Peyer's patch (tissue), 4 donors: ENCODE results near the gene FREM3. TPM values are rescaled to one million over a fixed set of nuclear protein-coding genes. Genes with fewer than 3 reads are reported as not detected.
A peak's percentile ranks its signal among the peaks of the same experiment; 100 is the strongest.
"Not testable (repeated sequence)": the region's sequence is repeated elsewhere in the genome, so short reads cannot be mapped to it uniquely, and the experiment has no call there.

Source experiments
- DNase-seq, 3 donors: peaks; one replicate each; pipeline ENCODE4 v3.0.0-alpha.2; 2017 to 2019
- H3K27ac ChIP-seq, 4 donors: fragments of 200-600 bp; sonication (generic); one replicate each; pipeline ENCODE4 v1.5.1; 2016 to 2019
- H3K27me3 ChIP-seq, 2 donors: fragments of 200-600 bp; sonication (generic); one replicate each; pipeline ENCODE4 v1.5.1; 2019
- H3K36me3 ChIP-seq, 3 donors: fragments of 200-600 bp; sonication (generic); one replicate each; pipeline ENCODE4 v1.5.1; 2016 to 2019
- H3K4me1 ChIP-seq, 4 donors: fragments of 200-600 bp; sonication (generic); one replicate each; pipeline ENCODE4 v1.5.1; 2016 to 2019
- H3K4me3 ChIP-seq, 4 donors: fragments of 200-600 bp; sonication (generic); 1 replicate in 3 of 4; 2 replicates in 1 of 4; pipeline ENCODE4 v1.5.1; 2016 to 2019; ENCODE audit warnings: mild to moderate bottlenecking in 1 of 4
- H3K9me3 ChIP-seq, 4 donors: fragments of 200-600 bp; sonication (generic); one replicate each; pipeline ENCODE4 v1.5.1; 2016 to 2019; ENCODE audit warnings: mild to moderate bottlenecking in 1 of 4
- CTCF ChIP-seq, 6 experiments: fragments of 450-650 bp in 4 of 6; fragments of 200-600 bp in 2 of 6; sonication (generic) in 1 of 6; IDR thresholded peaks; one replicate each; pipeline ENCODE4 v1.5.1; 2017 to 2019; ENCODE audit warnings: antibody characterized with exemption in 6 of 6, mild to moderate bottlenecking in 3 of 6, moderate library complexity in 1 of 6
- POLR2A ChIP-seq, 2 donors: fragments of 450-650 bp; IDR thresholded peaks; one replicate each; pipeline ENCODE4 v1.5.1; 2017; ENCODE audit warnings: antibody characterized with exemption in 2 of 2, mild to moderate bottlenecking in 2 of 2, moderate library complexity in 2 of 2
- total RNA-seq, 4 donors: library from RNA; depleted of rRNA; stranded (reverse); fragments of >200 nt; gene quantifications; one replicate each; pipeline ENCODE4 v1.1.0, GENCODE V29; 2016

The FREM3 gene
- total RNA-seq, result under 1 TPM in 1 of 4 donors, not detected in 3; 0.83 TPM

- no peaks in the 10 kb centered on the region for H3K36me3 ChIP-seq
- no peaks in the 10 kb centered on the region for H3K4me1 ChIP-seq
- H3K9me3 ChIP-seq, result no peaks in the 10 kb centered on the region
- TF ChIP-seq CTCF (IDR thresholded peaks at IDR 0.05) (no peak), POLR2A (IDR thresholded peaks at IDR 0.05) (no peak)
- DNase-seq, result no peak
- H3K27ac ChIP-seq, result no peak within 1 kb of the TSS
- H3K27me3 ChIP-seq, result peaks cover 0 to 7% of the 10 kb centered on the region in 2 donors
- H3K4me3 ChIP-seq, result peak within 1 kb of the TSS in 3 of 4 donors; percentile 5 to 37 (median 27)
These were observed at the start of gene FREM3 for GRCh38 chr4:143700416-143701352. TSS of gene FREM3 (minus strand) at chr4:143700675. CDS start at chr4:143700675, 0 bp downstream.

- TF ChIP-seq CTCF (IDR thresholded peaks at IDR 0.05) (no peak), POLR2A (IDR thresholded peaks at IDR 0.05) (no peak)
- Histone ChIP-seq H3K27ac (no peak overlapping the region), H3K4me1 (no peaks in the 10 kb centered on the region), H3K9me3 (no peaks in the 10 kb centered on the region), H3K36me3 (no peaks in the 10 kb centered on the region), H3K27me3 (no peaks in the 10 kb centered on the region), H3K4me3 (no peak overlapping the region)
- no peak for DNase-seq
These were observed 45.4 kb upstream of the FREM3 start for GRCh38 chr4:143745874-143746273.

GRCh38 chr4:143743591-143743990, 43.1 kb upstream of the FREM3 start:
- no peak overlapping the region for H3K4me3 ChIP-seq
- H3K27ac ChIP-seq, result no peak overlapping the region
- H3K36me3 ChIP-seq, result no peaks in the 10 kb centered on the region
- no peaks in the 10 kb centered on the region for H3K9me3 ChIP-seq
- H3K27me3 ChIP-seq, result no peaks in the 10 kb centered on the region
- no peaks in the 10 kb centered on the region for H3K4me1 ChIP-seq
- TF ChIP-seq POLR2A (IDR thresholded peaks at IDR 0.05), result no peak
- no peak for TF ChIP-seq CTCF (IDR thresholded peaks at IDR 0.05)
- DNase-seq, result no peak

GRCh38 chr4:143742834-143743233, 42.4 kb upstream of the FREM3 start:
- no peak for DNase-seq
- H3K4me1 ChIP-seq, result no peaks in the 10 kb centered on the region
- no peaks in the 10 kb centered on the region for H3K9me3 ChIP-seq
- H3K4me3 ChIP-seq, result no peak overlapping the region
- TF ChIP-seq CTCF (IDR thresholded peaks at IDR 0.05) (no peak), POLR2A (IDR thresholded peaks at IDR 0.05) (no peak)
- H3K27ac ChIP-seq, result no peak overlapping the region
- H3K27me3 ChIP-seq, result no peaks in the 10 kb centered on the region
- H3K36me3 ChIP-seq, result no peaks in the 10 kb centered on the region

- no peak for TF ChIP-seq POLR2A (IDR thresholded peaks at IDR 0.05)
- no peak for TF ChIP-seq CTCF (IDR thresholded peaks at IDR 0.05)
- DNase-seq, result no peak
- H3K4me3 ChIP-seq, result no peak overlapping the region
- H3K27me3 ChIP-seq, result no peaks in the 10 kb centered on the region
- H3K4me1 ChIP-seq, result no peaks in the 10 kb centered on the region
- H3K27ac ChIP-seq, result no peak overlapping the region
- H3K9me3 ChIP-seq, result no peaks in the 10 kb centered on the region
- no peaks in the 10 kb centered on the region for H3K36me3 ChIP-seq
These were observed 36.4 kb upstream of the FREM3 start for GRCh38 chr4:143736861-143737260.

- not testable (repeated sequence) for H3K27ac ChIP-seq, H3K36me3 ChIP-seq, H3K27me3 ChIP-seq, H3K9me3 ChIP-seq, H3K4me1 ChIP-seq, DNase-seq, H3K4me3 ChIP-seq
These were observed 35.6 kb upstream of the FREM3 start for GRCh38 chr4:143736061-143736460.
